Measurements from ENCODE around the gene ATAD2B.

The ATAD2B gene

GRCh38 chr2:23839919-23840578 is 86.9 kb downstream of the ATAD2B start:
- DNase-seq: no peak
- intact Hi-C loops (cut with DNase I): no loop called here

GRCh38 chr2:23838996-23839395 is 87.9 kb downstream of the ATAD2B start:
- no peak for DNase-seq
- intact Hi-C loops (cut with DNase I): no loop called here

GRCh38 chr2:23838581-23838980 is 88.3 kb downstream of the ATAD2B start:
- no peak for DNase-seq
- intact Hi-C loops (cut with DNase I): no loop called here

GRCh38 chr2:23837871-23838270 is 89.1 kb downstream of the ATAD2B start:
- DNase-seq: no peak
- intact Hi-C loops (cut with DNase I): no loop called here

- DNase-seq: peak in 1 of 10 donors; percentile 78
- intact Hi-C loops (cut with DNase I): no loop called here
Observed at GRCh38 chr2:23836971-23837565, 89.9 kb downstream of the ATAD2B start.

- no peak for DNase-seq
- intact Hi-C loops (cut with DNase I): no loop called here
Observed at GRCh38 chr2:23836505-23836904, 90.4 kb downstream of the ATAD2B start.

GRCh38 chr2:23835988-23836387 is 90.9 kb downstream of the ATAD2B start:
- no peak for DNase-seq
- intact Hi-C loops (cut with DNase I): no loop called here

GRCh38 chr2:23835423-23835822 is 91.5 kb downstream of the ATAD2B start:
- no peak for DNase-seq
- intact Hi-C loops (cut with DNase I): no loop called here

GRCh38 chr2:23828986-23829385 is 97.9 kb downstream of the ATAD2B start:
- intact Hi-C loops (cut with DNase I): loop anchor here (10.0 kb wide), 1 partner anchor 96 kb away; the partner anchor contains the start of gene ATAD2B
- no peak for DNase-seq

GRCh38 chr2:23828256-23828980 is 98.5 kb downstream of the ATAD2B start:
- intact Hi-C loops (cut with DNase I): loop anchor here (10.0 kb wide), 1 partner anchor 96 kb away; the partner anchor contains the start of gene ATAD2B

GRCh38 chr2:23827287-23827686 is 99.6 kb downstream of the ATAD2B start:
- intact Hi-C loops (cut with DNase I): loop anchor here (10.0 kb wide), 1 partner anchor 98 kb away; the partner anchor contains the start of gene ATAD2B

More at GRCh38 chr2:23828256-23828980, 98.5 kb downstream of the ATAD2B start:
- DNase-seq: no peak

GRCh38 chr2:23826771-23827170 is 100.2 kb downstream of the ATAD2B start:
- intact Hi-C loops (cut with DNase I): loop anchor here (10.0 kb wide), 1 partner anchor 98 kb away; the partner anchor contains the start of gene ATAD2B
- no peak for DNase-seq

More at GRCh38 chr2:23827287-23827686, 99.6 kb downstream of the ATAD2B start:
- no peak for DNase-seq

GRCh38 chr2:23826040-23826439 is 100.9 kb downstream of the ATAD2B start:
- intact Hi-C loops (cut with DNase I): loop anchor here (10.0 kb wide), 1 partner anchor 99 kb away; the partner anchor contains the start of gene ATAD2B
- no peak for DNase-seq

- intact Hi-C loops (cut with DNase I): loop anchor here (1.0 to 10.0 kb wide), 2 partner anchors 100 to 260 kb away; partner anchors contain the start of genes ATAD2B and TP53I3
- DNase-seq: no peak
Observed at GRCh38 chr2:23824777-23825212, 102.1 kb downstream of the ATAD2B start.

- intact Hi-C loops (cut with DNase I): loop anchor here (1.0 to 10.0 kb wide), 2 partner anchors 101 to 260 kb away; partner anchors contain the start of genes ATAD2B and TP53I3
- DNase-seq: no peak
Observed at GRCh38 chr2:23823863-23824262, 103.1 kb downstream of the ATAD2B start.

GRCh38 chr2:23814963-23815362 is 112.0 kb downstream of the ATAD2B start:
- intact Hi-C loops (cut with DNase I): no loop called here
- DNase-seq: no peak

- intact Hi-C loops (cut with DNase I): no loop called here
- no peak for DNase-seq
Observed at GRCh38 chr2:23813438-23813837, 113.5 kb downstream of the ATAD2B start.

GRCh38 chr2:23809150-23809549 is 117.8 kb downstream of the ATAD2B start:
- DNase-seq: no peak
- intact Hi-C loops (cut with DNase I): no loop called here

- intact Hi-C loops (cut with DNase I): no loop called here
- no peak for DNase-seq
Observed at GRCh38 chr2:23806665-23807249, 120.2 kb downstream of the ATAD2B start.

GRCh38 chr2:23806201-23806600 is 120.7 kb downstream of the ATAD2B start:
- intact Hi-C loops (cut with DNase I): no loop called here
- no peak for DNase-seq
